SK-N-SH (cell line): ENCODE measurements around the gene GAS2L2. TPM values are rescaled to one million over a fixed set of nuclear protein-coding genes. Genes with fewer than 3 reads are reported as not detected.

Experiments
- CTCF ChIA-PET: fragments of 300-600, 350-600 bp; formaldehyde crosslinking; extraction: SDS; loops from one replicate; lab custom pipeline; 2021; lab: Yijun Ruan, JAX
- POLR2A ChIA-PET: fragments of 350-600 bp; sonication (Branson Sonifier 250); formaldehyde crosslinking; extraction: SDS; loops from one replicate; lab custom pipeline; 2020; ENCODE audit warnings: antibody characterized with exemption, inconsistent platforms; lab: Yijun Ruan, JAX
- DNase-seq: peaks from one replicate; pipeline ENCODE4 v3.0.0; 2012
- H2AFZ ChIP-seq: fragments of 200-600 bp; sonication (generic); 2 replicates; pipeline ENCODE4 v1.8.1; 2016; ENCODE audit warnings: antibody characterized with exemption, mild to moderate bottlenecking, low read depth
- H3F3A ChIP-seq: fragments of 200-600 bp; sonication (generic); replicated peaks from 2 replicates; pipeline ENCODE3; 2016; ENCODE audit warnings: antibody characterized with exemption, mild to moderate bottlenecking; ENCODE audit not compliant: insufficient read depth
- H3K27ac ChIP-seq, 2 experiments: fragments of 200-500 bp in 1 of 2; fragments of 200-600 bp in 1 of 2; sonication (Bioruptor generic) in 1 of 2; sonication (generic), shearing (Covaris generic) in 1 of 2; 2 replicates each; pipeline versions ENCODE4 v1.5.1 to v1.6.1; 2014 to 2016; ENCODE audit warnings: low read depth in 2 of 2, inconsistent platforms in 1 of 2, low read length in 1 of 2, mild to moderate bottlenecking in 1 of 2, mixed read lengths in 1 of 2
- H3K27me3 ChIP-seq: fragments of 200-600 bp; sonication (generic), shearing (Covaris generic); 2 replicates; pipeline ENCODE4 v1.6.1; 2016; ENCODE audit warnings: mixed run types; ENCODE audit not compliant: insufficient read depth
- H3K36me3 ChIP-seq, 2 experiments: fragments of 200-500 bp in 1 of 2; fragments of 200-600 bp in 1 of 2; sonication (Bioruptor generic) in 1 of 2; sonication (generic) in 1 of 2; replicated peaks in 1 of 2; 2 replicates each; pipeline versions ENCODE3 to v1.5.1; 2014 to 2016; ENCODE audit warnings: low read length in 1 of 2, mild to moderate bottlenecking in 1 of 2; ENCODE audit not compliant: insufficient read depth in 2 of 2, control insufficient read depth in 1 of 2
- H3K4me1 ChIP-seq, 2 experiments: fragments of 200-500 bp in 1 of 2; fragments of 200-600 bp in 1 of 2; sonication (Bioruptor generic) in 1 of 2; sonication (generic), shearing (Covaris generic) in 1 of 2; 2 replicates each; pipeline versions ENCODE4 v1.5.1 to v1.6.1; 2014 to 2016; ENCODE audit warnings: low read depth in 1 of 2, low read length in 1 of 2, mixed run types in 1 of 2; ENCODE audit not compliant: insufficient read depth in 2 of 2, control insufficient read depth in 1 of 2
- H3K4me2 ChIP-seq: fragments of 200-600 bp; sonication (generic), shearing (Covaris generic); 2 replicates; pipeline ENCODE4 v1.6.1; 2017; ENCODE audit warnings: mixed run types
- H3K4me3 ChIP-seq, 2 experiments: fragments of 200-500 bp in 1 of 2; fragments of 200-600 bp in 1 of 2; sonication (Bioruptor generic) in 1 of 2; sonication (generic), shearing (Covaris generic) in 1 of 2; 2 replicates each; pipeline versions ENCODE4 v1.5.1 to v1.8.1; 2014 to 2016; ENCODE audit warnings: low read depth in 2 of 2, inconsistent platforms in 1 of 2, low read length in 1 of 2, mild to moderate bottlenecking in 1 of 2, mixed read lengths in 1 of 2, moderate library complexity in 1 of 2
- H3K79me2 ChIP-seq: fragments of 200-600 bp; sonication (generic); 2 replicates; pipeline ENCODE4 v1.8.1; 2017; ENCODE audit warnings: mild to moderate bottlenecking; ENCODE audit not compliant: insufficient read depth
- H3K9ac ChIP-seq: fragments of 200-600 bp; sonication (generic); 2 replicates; pipeline ENCODE4 v1.6.1; 2017; ENCODE audit warnings: mixed run types
- H3K9me2 ChIP-seq: fragments of 200-600 bp; sonication (generic); 2 replicates; pipeline ENCODE4 v1.6.1; 2017; ENCODE audit warnings: mixed run types
- H3K9me3 ChIP-seq: fragments of 200-600 bp; sonication (generic); 2 replicates; pipeline ENCODE4 v1.6.1; 2017; ENCODE audit warnings: mixed run types, mild to moderate bottlenecking, moderate library complexity
- H4K20me1 ChIP-seq: fragments of 200-600 bp; sonication (generic); 2 replicates; pipeline ENCODE4 v1.6.1; 2017; ENCODE audit warnings: mild to moderate bottlenecking, mixed run types; ENCODE audit not compliant: insufficient read depth
- ELF1 ChIP-seq: IDR thresholded peaks from 2 replicates; pipeline ENCODE4 v1.4.0; 2012
- EP300 ChIP-seq, 2 experiments: IDR thresholded peaks; 2 replicates each; pipeline versions ENCODE4 v1.4.0 to v1.6.1; 2012; ENCODE audit warnings: borderline replicate concordance in 1 of 2, low read depth in 1 of 2, low read length in 1 of 2
- FOXJ3 ChIP-seq: sonication (generic); formaldehyde crosslinking; IDR thresholded peaks from 2 replicates; pipeline ENCODE4 v1.5.1; 2020; ENCODE audit warnings: mild to moderate bottlenecking, missing genetic modification reagents
- FOXM1 ChIP-seq: IDR thresholded peaks from 2 replicates; pipeline ENCODE4 v1.4.0; 2012; ENCODE audit warnings: low read depth, mild to moderate bottlenecking
- GATA2 ChIP-seq: sonication (generic); formaldehyde crosslinking; IDR thresholded peaks from 2 replicates; pipeline ENCODE4 v1.5.0; 2020; ENCODE audit warnings: mild to moderate bottlenecking, missing genetic modification reagents
- IRF3 ChIP-seq: fragments of 150-350 bp; IDR thresholded peaks from 2 replicates; pipeline ENCODE4 v1.6.1; 2016; ENCODE audit warnings: mild to moderate bottlenecking, low read depth, low read length
- MAX ChIP-seq: IDR thresholded peaks from 2 replicates; pipeline ENCODE4 v1.4.0; 2012; ENCODE audit warnings: low read depth
- MEF2A ChIP-seq: IDR thresholded peaks from 2 replicates; pipeline ENCODE4 v1.4.0; 2012; ENCODE audit warnings: low read depth, borderline replicate concordance
- NRF1 ChIP-seq: IDR thresholded peaks from 2 replicates; pipeline ENCODE4 v1.6.1; 2012; ENCODE audit warnings: low read depth, mild to moderate bottlenecking, low read length
- RAD21 ChIP-seq: IDR thresholded peaks from 2 replicates; pipeline ENCODE4 v1.6.1; 2012; ENCODE audit warnings: mild to moderate bottlenecking, low read length
- RCOR1 ChIP-seq: fragments of 150-350 bp; IDR thresholded peaks from 2 replicates; pipeline ENCODE4 v1.6.1; 2017; ENCODE audit warnings: antibody characterized with exemption, low read length
- REST ChIP-seq: IDR thresholded peaks from 2 replicates; pipeline ENCODE4 v1.6.1; 2012; ENCODE audit warnings: mild to moderate bottlenecking, low read depth, low read length, moderate library complexity
- RFX5 ChIP-seq: IDR thresholded peaks from 2 replicates; pipeline ENCODE4 v1.6.1; 2012; ENCODE audit warnings: mild to moderate bottlenecking, improper control_type of control experiment, low read length
- RXRA ChIP-seq: IDR thresholded peaks from 2 replicates; pipeline ENCODE4 v1.4.0; 2012; ENCODE audit warnings: low read depth, mild to moderate bottlenecking, borderline replicate concordance
- SIN3A ChIP-seq: IDR thresholded peaks from 2 replicates; pipeline ENCODE4 v1.6.1; 2012; ENCODE audit warnings: low read depth, mild to moderate bottlenecking, low read length, moderate library complexity, borderline replicate concordance
- SMC3 ChIP-seq: IDR thresholded peaks from 2 replicates; pipeline ENCODE4 v1.6.1; 2012; ENCODE audit warnings: low read depth, low read length, improper control_type of control experiment
- TAF1 ChIP-seq: IDR thresholded peaks from 2 replicates; pipeline ENCODE4 v1.6.1; 2012; ENCODE audit warnings: low read depth, mild to moderate bottlenecking, low read length, moderate library complexity, borderline replicate concordance
- USF2 ChIP-seq: fragments of 150-350 bp; IDR thresholded peaks from 2 replicates; pipeline ENCODE4 v1.6.1; 2017; ENCODE audit warnings: antibody characterized with exemption, low read length, low read depth, borderline replicate concordance
- YY1 ChIP-seq: IDR thresholded peaks from 2 replicates; pipeline ENCODE4 v1.4.0; 2012; ENCODE audit warnings: low read depth, mild to moderate bottlenecking
- WGBS: methylation state at CpG from one replicate; pipeline ENCODE4 v1.1.6; 2017; ENCODE audit warnings: low lambda C conversion rate; 5-methylcytosine and 5-hydroxymethylcytosine counted together
- polyA plus RNA-seq, 3 experiments: library from polyadenylated mRNA; depleted of rRNA; stranded (reverse); fragments of >200 nt; gene quantifications; 2 replicates each; pipeline ENCODE4 v1.2.3, GENCODE V29; 2012

Gene GAS2L2
- polyA plus RNA-seq, 1 of the 3 experiments (the other 2 are of a cell fraction), result not detected

- CTCF ChIA-PET, result interaction anchor here (3.2 kb wide), 1 partner anchor 23 kb away, joined by 16 read pairs; no protein-coding TSS in a partner anchor
- peak overlapping the region; percentile 67 to 83; a peak in 3 of 4 replicates for H3K27ac ChIP-seq
- peaks cover 15% of the 10 kb centered on the region for H3F3A ChIP-seq
- peak overlapping the region; percentile 66; the same call in 1 of the 2 replicates for H3K4me2 ChIP-seq
- peaks cover 28 to 52% of the 10 kb centered on the region in 2 experiments for H3K36me3 ChIP-seq
- no peak for DNase-seq
- POLR2A ChIA-PET, result no interaction called here
- no peak overlapping the region for H2AFZ ChIP-seq
- TF ChIP-seq FOXM1, result no peak
- no peak for TF ChIP-seq MEF2A
- TF ChIP-seq NRF1, result no peak
- no peak for TF ChIP-seq RAD21
- TF ChIP-seq REST, result no peak
- no peak for TF ChIP-seq YY1
- no peak for TF ChIP-seq MAX
- no peak for TF ChIP-seq USF2
- TF ChIP-seq RXRA, result no peak
- TF ChIP-seq FOXJ3, result no peak
- TF ChIP-seq GATA2, result no peak
- no peak for TF ChIP-seq ELF1
- TF ChIP-seq EP300 (IDR thresholded peaks at IDR 0.05; ENCODE audit: borderline replicate concordance in 1 of 2, low read depth in 1 of 2, low read length in 1 of 2), result no peak
- no peak for TF ChIP-seq RCOR1
- TF ChIP-seq RFX5, result no peak
- TF ChIP-seq IRF3, result no peak
- no peak for TF ChIP-seq TAF1
- no peak for TF ChIP-seq SMC3
- no peak for TF ChIP-seq SIN3A
- no peaks in the 10 kb centered on the region for H3K9me3 ChIP-seq
- peaks cover 7% of the 10 kb centered on the region for H4K20me1 ChIP-seq
- no peak overlapping the region for H3K9ac ChIP-seq
- H3K4me1 ChIP-seq, result peaks cover 13 to 19% of the 10 kb centered on the region in 2 experiments; a peak in 3 of 4 replicates
- H3K9me2 ChIP-seq, result no peaks in the 10 kb centered on the region
- 93% methylated on average over 4 of the region's 4 CpGs for WGBS
- no peaks in the 10 kb centered on the region for H3K27me3 ChIP-seq
- no peak overlapping the region for H3K4me3 ChIP-seq
- H3K79me2 ChIP-seq, result 0 out of 2 replicates have a peak, but pooled peaks cover 1% of the 10 kb centered on the region
Measured at GRCh38 chr17:35725058-35725457, 28.0 kb downstream of the GAS2L2 start.
